Retina (tissue), 1 donor: ENCODE data around the gene TMTC2.

Source experiments
- DNase-seq: peaks from one replicate; pipeline ENCODE4 v3.0.0-alpha.2; 2016

TMTC2 gene

DNA sequence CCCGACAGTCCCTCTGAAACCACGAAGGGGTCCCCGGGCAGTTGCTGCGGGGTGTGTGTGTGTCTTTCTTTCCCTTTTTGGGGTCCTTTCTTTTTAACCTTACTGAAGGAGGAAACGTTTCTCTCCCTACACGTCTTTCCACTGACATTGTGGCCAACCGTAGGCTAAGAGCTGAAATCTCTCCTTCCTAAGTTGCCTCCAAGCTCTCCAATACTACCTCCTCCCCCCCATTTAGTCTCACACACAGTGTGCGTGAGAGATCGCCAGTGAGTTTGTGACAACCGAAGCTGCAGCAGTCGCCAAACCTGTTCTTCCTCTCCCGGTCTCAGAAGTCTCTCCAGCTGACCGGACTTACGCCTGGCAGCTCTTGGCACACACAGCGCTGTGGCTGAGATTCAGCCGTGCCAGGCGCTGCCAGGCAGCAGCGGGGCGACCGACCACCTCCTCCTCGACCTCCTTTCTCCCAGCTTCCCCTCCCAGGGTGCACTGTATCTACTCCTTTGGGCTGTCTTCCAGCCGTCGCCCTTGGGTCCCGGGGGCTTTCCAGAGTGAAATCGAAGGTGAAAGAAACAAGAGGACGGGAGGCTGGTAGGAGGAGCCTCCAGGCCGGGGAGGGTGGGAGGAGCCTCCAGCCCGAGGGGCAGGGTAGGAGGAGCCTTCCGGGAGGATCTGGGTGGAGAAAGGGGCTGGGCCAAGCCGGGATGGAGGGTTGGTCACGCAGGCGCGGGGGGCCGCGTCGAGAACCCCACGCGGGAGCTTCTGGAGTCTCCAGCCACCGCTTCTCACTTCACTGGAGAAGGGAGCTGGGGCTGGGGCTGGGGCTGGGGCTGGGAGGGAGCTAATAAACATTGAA lies at the start of gene TMTC2:
Gene TMTC2 (plus strand): TSS at position 739 of the 853 bp plus-strand sequence.
- DNase-seq: peak; percentile 97

DNA sequence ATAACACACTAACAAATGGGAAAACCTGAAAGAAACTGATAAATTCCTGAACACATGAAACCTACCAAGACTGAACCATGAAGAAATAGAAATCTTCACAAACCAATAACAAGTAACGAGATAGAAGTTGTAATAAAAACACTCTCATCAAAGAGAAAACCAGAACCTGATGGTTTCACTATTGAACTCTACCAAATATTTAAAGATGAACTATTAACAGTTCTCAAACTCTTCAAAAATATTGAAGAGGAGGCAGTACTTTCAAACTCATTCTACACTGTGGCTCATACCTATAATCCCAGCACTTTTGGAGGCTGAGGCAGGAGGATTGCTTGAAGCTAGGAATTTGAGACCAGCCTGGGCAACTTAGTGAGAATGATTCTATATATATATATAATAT lies 48.4 kb upstream of the TMTC2 start:
- DNase-seq: no peak

DNA sequence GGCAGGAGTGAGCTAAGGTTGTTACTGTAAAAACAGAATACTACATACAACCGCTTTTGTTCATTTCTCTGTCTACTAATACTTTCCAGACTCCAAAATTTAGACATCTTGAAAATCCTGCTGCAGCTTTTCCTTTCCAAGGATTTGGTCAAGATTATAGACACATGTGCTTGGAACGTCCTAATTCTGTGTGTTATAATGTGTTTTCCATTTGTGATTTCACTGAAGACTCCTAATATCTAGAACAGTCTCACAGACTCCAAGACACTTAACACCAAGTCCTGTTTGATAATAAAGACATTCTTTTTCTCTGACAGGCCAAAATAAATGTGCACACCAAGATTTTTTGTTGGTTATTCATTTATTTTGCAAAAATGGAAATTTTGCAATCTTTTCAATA lies 41.8 kb upstream of the TMTC2 start:
- no peak for DNase-seq

DNA sequence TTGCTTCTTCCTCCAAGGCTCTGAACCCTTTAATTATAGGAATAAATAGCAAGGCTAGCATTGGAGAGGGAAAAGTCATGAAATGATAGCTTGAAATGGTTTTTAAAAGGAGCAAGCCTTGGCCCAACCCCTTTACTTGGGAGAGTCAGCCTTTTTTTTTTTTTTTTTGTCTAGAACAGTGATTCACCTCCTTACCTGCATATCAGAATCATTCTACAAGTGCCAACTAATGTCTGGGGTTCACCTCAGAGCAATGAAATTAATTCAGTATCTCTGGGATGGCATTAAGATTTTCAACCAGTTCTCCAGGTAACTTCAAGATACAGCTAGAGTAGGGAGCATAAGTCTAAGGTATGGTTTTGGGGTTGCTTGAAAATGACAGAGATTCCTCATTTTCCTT lies 41.3 kb upstream of the TMTC2 start:
- DNase-seq: no peak

DNA sequence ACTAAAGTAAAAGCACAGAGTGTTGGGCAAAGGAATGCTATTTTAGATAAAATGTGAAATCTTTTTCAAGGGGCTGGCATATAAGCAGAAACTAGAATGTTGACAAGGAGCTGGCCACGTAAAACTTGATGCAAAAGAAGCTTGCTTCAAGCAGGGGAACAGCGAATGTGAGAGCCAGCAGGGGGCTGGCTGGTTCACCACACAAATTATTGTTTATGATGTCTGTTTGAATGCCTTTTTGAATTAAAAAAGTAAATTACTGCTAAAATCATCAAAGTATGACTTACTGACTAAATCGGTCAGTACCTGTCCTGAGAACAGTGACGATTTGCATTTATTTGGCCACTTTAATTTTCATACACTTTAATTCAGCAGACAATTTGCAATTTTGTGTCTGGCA lies 38.9 kb upstream of the TMTC2 start:
- no peak for DNase-seq

DNA sequence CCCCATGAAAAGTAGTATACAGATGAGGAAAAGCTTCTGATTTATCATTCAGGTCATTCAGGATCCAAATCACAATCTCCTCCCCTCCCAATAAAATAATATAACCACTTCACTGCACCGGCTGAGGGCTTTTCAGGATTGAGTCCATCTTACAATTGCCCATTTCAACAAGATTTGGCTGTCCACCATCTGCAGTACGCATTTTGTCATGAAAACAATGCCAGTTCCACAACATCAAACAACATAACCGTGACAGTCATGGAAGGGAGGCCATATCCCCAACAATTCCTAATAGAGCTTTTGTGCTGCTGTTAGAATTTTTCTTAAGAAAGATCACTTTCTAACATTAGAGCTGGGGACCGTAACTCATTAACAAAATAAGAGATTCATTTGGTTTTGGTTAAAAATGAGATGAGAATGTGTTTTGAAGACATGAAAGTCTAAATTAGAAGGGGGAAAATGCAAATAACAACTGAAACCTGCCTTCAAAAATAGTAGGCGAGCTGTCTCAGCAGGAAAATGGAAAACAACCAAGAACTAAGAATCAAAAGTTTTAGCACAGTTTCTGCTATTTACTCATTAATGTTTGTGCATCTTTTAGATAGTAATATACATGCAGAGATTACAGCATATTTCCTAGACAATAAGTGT lies 38.3 kb upstream of the TMTC2 start:
- no peak for DNase-seq

DNA sequence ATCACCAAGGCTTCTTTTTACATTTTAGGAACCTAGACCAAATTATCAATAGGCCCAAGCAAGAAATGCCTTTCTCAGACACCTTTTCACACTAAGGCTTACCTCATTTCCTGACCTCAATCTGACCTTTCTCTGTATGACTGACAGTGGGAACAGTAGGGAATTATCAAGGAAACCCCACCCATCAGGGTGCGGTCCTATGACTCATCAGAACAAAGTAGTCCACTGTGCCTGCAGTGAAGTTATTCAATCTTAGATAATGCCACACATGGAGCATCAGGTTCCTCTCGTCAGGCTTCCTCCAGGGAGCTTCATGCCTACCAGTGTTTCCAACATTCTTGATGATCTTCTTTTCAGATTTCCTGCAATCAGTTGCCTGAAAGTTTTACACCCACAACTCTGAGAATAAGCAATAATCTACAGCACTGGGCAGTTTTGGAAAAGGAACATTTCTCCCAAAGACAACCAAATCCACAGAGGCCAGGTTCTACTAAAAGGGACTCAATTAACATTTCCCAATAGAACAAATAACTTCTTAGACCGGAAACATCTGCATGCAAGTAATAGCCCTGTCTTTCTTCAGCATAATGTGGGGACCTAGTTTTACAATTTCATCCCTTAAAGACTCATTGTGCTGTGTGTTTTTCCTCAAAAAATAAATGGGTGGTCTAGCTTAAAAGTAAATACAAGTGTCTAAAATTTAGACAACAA lies 35.9 kb upstream of the TMTC2 start:
- DNase-seq: no peak

DNA sequence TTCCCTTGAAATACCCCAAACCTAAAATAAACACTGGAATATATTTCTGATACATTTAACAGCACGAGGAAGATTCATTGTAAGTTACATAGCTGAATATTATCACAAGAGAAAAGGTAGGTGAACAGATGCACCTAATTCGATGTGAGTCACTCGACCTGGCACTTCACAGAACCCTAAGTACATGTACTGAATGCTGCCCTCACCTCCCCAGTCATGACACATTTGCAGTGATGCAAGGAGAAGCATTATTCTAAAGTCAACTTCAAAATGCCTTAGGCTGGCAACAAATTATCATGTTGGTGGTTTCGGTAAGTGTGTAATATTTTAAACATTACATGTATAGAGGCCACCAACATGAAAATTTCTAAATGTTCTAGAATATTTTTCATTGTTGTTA lies 35.2 kb upstream of the TMTC2 start:
- DNase-seq: no peak

DNA sequence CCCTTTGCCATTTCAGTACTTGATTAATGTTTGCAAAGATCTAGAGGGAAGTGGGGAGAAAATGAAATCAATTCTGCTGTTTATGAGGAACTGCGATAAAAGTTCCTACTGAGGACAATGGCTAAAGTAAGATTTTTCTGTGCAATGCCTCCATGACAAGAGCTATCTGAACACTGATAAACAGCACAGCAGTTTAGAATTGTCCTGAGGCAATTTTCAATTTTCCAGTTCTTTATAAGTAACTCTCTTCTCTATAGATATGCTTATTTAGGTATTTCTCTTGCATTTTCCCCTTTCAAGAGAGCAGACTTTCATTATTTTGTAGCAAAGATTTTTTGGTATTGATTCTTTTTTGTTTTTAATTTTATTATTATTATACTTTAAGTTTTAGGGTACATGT lies 34.6 kb upstream of the TMTC2 start:
- DNase-seq: no peak

DNA sequence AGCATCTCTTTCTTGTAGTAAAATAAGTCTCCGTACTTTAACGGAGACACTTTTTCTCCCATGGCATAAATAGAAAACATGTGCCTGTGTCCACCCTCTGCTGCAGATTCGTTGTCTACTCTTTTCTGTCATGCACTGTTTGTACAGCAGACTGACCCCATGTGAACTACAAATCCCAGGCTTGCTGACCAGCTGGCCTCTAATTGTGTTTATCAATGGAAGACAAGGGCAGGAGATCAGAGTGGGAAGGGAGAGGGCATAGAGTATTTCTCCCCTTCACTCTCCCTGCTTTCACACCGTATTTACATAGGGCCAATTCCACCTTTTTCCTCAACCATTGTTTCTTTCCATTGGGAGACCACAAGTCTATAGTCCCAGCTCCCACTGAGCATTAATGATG lies 31.0 kb upstream of the TMTC2 start:
- no peak for DNase-seq

DNA sequence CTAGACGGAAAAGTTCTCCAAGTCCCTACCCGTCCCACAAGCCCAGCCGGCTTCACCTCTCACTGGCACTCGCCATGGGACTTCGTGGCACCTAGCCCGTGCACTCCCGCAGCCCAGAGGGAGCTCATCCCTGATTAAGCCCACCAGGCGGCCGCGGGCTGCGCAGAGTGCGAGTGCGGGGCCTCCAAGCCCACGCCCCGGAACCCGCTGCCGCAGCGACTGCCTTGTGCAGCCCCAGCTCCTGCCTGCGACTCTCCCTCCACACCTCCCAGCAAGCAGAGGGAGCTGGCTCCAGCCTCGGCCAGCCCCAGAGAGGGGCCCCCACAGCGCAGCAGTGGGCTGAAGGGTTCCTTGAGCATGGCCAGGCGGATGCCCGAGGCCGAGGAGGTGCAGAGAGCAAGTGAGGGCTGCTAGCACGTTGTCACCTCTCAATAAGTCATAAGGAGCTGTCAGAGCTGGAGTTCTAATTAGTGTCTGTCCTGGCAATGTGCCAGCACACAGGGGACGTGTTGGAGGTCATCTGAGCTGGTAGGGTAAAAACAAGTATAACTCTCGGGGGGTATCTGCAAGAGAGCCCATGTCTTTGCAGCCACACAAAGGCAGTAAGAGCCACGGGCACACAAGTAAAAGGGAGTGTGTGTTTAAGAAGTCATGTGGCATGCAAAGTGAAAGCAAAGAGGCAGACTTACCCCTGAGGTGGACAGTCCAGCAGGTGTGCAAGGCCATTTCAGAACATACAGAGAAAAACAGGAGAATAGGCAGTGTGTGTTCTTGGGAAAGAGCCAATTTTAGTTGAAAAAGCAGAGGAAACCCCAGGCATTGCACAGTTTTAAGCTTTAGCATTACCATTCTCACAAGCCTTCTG lies 27.1 kb upstream of the TMTC2 start:
- DNase-seq: no peak

DNA sequence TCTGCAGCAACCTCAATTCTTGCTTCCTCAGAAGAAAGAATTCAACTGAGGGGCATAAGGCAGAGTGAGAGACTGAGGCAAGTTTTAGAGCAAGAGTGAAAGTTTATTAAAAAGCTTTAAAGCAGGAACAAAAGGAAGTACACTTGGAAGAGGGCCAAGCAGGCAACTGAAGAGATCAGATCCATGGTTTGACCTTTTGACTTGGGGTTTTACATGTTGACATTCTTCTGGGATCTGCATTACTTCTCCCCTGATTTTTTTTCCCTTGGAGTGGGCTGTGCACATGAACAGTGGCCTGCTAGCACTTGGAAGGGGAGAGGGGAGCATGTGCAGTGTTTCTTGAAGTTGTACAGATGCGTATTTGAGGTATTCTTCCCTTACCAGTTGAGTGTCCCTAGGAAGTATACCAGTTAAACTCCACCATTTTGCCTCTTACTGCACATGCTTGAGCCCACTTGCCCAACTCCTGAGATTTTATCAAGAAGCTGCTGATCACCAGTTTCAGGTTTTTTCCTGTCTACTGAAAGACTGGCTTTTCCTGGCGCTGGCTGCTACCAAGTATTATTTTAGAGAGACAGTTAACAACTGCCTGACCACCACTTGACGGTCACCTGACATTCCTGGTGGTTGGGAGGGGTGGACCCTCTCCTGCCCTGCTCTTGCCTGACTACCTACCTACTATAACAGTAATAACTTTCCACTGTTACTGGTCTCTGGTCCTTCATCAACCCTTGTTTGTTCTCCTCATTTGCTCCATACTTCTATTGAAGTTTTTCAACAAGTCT lies 26.0 kb upstream of the TMTC2 start:
- no peak for DNase-seq

DNA sequence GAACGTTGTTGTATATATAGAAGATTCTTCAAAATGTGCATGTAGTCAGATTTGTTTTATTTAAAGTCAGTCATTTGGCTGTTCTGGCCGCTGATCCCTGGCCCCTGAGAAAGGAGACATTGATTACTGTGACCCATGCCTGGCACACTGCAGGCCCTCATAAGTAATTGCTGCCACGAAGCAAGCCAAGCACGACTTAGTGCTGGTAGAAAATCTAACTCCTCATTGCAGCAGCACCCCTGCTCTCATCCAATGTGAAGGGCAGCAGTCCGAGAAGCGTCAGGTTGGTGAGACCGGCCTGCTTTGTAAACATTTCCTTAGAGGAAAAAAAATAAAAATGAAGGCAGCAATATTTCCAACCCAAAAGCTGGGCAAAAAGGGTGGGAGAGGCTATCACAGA lies 22.8 kb upstream of the TMTC2 start:
- peak; percentile 14 for DNase-seq

DNA sequence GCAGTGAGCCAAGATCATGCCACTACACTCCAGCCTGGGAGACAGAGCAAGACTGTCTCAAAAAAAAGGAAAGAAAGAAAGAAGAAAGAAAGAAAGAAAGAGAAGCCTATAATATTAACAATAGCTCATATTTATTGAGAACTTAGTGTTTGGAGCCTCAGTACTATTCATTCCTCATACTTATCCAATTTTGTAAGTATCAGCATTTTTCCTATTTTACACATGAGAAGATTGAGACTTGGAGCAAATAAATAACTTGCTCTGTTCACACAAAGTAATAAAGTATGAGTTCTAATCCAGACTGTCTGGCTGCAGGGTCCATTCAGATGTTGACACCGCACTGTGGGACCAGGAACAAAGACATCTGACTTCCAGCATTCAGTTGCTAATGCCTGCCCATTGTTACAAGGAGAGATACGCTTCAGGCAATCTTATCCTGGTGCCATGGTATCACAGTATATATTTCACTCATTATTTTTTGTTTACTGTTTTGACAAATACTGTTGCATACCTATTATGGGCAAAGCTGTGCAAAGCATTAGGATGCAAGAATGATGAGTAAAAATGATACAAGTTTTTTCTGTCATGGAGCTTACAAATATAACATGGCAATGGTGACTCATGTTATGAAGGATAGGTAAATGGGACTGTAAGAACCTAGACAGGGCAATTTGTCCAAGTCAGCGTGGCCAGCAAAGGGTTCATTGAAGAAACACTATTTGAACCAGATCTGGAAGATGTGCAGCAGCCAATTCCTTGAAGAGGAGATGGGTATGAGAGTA lies 21.4 kb upstream of the TMTC2 start:
- DNase-seq: no peak

DNA sequence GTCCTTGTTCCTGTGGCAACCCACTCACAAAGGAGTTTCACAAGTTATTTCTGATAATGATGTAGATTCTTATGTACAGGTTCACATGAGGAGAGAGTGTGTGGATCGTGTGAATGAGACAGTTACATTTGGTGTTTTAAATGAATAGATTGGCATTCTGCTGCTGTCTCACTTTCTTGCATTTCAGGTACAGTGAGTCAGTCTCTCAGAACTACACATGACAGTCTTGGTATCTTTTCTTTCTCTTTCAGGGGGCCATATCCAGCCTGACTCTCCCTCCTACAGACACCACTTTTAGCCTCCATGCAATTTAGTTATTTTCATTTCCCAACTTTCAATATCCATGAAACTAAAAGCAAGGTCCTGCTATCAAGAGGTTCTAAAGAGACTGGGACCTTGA lies 19.9 kb upstream of the TMTC2 start:
- DNase-seq: no peak

DNA sequence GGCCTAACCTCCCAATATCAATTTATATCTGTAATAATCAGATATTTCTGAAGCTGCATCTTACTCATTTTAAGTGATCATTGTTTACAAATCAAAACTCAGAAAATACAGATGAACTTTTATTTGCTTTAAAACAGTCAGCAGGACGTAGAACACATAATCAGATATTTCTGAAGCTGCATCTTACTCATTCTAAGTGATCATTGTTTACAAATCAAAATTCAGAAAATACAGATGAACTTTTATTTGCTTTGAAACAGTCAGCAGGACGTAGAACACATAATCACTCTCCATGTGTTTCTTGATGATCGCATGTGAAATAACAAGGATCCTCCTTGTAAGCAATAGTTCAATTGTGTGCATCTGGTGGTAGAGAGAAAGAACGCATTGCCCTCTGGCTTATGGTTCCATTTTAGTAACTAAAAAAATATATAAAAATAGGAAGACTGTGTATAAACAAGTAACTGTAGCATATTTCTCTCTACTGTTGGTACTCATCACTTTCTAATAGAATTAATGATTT lies 15.0 kb upstream of the TMTC2 start:
- no peak for DNase-seq

DNA sequence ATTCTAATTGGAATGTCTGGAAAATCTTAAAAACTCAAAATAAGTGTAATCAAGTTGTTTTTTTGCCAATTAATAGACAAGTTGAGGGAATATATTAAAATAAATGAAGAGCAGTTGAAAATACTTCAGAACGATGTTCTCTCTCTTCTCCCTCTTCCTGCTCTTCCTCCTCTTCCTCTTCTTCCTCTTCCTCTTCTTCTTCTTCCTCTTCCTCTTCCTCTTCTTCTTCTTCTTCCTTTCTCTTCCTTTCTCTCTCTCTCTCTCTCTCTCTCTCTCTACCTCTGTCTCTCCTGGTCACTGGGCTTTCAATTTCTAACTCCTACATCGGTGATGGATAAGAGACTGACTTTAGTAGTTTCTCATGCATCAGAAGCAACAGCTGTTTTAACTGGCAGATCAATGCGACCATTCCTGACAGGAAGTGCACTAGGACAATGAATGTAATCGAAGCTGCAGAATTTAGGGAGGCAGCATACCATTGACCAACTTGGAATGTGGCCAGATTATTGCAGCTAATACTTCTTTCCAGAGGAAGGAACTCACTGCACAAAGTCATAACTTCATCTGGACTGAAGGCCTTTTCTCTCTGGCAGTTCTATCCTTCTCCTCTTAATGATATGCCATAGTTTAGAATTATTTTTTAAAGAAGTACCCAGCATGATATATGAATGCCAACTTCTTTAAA lies 13.8 kb upstream of the TMTC2 start:
- no peak for DNase-seq

DNA sequence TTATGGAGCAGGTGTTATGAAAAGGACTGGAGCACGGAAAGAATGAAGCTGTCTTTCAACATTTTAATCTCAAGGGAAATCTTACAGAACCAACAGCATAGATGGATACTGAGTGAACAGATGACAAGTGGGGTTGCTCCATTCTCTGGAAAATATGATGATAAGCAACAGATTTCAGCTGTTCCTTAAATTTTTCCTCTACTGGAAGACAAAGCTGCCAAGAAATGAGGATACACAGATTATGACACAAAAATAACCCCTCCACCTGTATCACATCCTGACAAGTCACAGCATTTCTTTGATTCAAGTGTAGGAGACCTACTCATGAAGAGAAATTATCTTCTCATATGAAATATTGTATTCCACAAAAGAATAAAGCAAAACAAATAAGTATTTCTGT lies 13.0 kb upstream of the TMTC2 start:
- no peak for DNase-seq

DNA sequence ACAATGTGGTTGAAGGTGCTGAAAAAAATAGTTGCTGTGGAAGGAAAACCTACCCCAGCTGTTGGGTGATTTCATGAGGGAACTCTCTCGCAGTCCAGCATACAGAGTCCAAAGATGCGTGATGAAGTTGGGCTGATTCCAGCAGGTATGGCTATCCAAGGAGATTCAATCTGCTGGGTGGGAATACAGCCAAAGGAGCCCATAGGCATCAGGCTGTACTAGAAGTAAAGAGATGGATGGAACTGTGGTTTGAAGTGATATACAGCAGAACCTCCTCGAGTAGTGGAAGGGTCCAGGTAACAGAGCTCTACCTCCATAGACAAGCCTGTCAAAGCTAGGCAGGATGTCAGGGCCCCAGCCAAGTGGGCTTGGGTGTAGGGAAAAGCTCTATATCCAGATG lies 11.5 kb upstream of the TMTC2 start:
- DNase-seq: no peak

DNA sequence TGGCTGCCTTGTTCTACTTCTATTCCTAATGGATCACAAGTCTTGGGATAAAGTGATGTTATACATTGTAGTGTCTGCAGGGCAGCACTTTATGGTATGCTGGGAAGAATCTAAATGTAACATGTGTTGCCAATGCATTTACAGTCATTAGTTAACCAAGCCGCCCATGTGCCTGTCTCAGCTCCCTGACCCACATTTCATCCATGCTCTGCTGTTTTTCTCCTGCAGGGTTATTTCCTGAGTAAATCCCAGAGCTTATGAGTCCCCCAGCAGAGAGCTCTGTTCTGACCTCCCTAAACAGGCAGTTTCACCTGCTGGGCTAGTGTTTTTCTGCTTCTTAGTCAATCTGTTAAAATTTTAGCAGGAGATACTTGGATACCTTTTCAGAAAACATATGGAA lies 4.4 kb upstream of the TMTC2 start:
- DNase-seq: peak; percentile 71
